Omental fat pad (tissue), 4 donors: ENCODE data around the gene TRPM3. TPM values are rescaled to one million over a fixed set of nuclear protein-coding genes. Genes with fewer than 3 reads are reported as not detected.

ENCODE experiments used
- ATAC-seq: fragments of 150-250 bp; one replicate; pipeline ENCODE4 v1.9.1; 2016; ENCODE audit warnings: mild to moderate bottlenecking, moderate library complexity; ENCODE audit not compliant: low FRiP score
- DNase-seq: peaks from one replicate; pipeline ENCODE4 v3.0.0-alpha.2; 2019; ENCODE audit warnings: low spot score
- CTCF ChIP-seq, 3 donors: fragments of 450-650 bp; IDR thresholded peaks; one replicate each; pipeline ENCODE4 v1.5.1; 2016 to 2017; ENCODE audit warnings: antibody characterized with exemption in 3 of 3, mild to moderate bottlenecking in 3 of 3, moderate library complexity in 2 of 3
- total RNA-seq, 4 donors: library from RNA; depleted of rRNA; stranded (reverse); fragments of >200 nt; gene quantifications; one replicate each; pipeline ENCODE4 v1.1.0, GENCODE V29; 2016

Gene TRPM3
- total RNA-seq, 4 donors from 2014 or later, result 0.60 to 9.3 (median 1.5) TPM

- DNase-seq, result no peak
- ATAC-seq, result no peak
- no peak for TF ChIP-seq CTCF (IDR thresholded peaks at IDR 0.05)
Observed at GRCh38 chr9:70682298-70682697, 439.1 kb downstream of the TRPM3 start.

GRCh38 chr9:70679845-70680244, 441.6 kb downstream of the TRPM3 start:
- DNase-seq, result no peak
- TF ChIP-seq CTCF (IDR thresholded peaks at IDR 0.05), result no peak
- peak; percentile 58 for ATAC-seq

- no peak for TF ChIP-seq CTCF (IDR thresholded peaks at IDR 0.05)
- ATAC-seq (no peak), DNase-seq (no peak)
Observed at GRCh38 chr9:70678153-70678552, 443.3 kb downstream of the TRPM3 start.

- DNase-seq, result no peak
- no peak for ATAC-seq
- TF ChIP-seq CTCF (IDR thresholded peaks at IDR 0.05), result no peak
Observed at GRCh38 chr9:70677055-70677735, 444.2 kb downstream of the TRPM3 start.

GRCh38 chr9:70675868-70676370, 445.5 kb downstream of the TRPM3 start:
- no peak for ATAC-seq
- DNase-seq, result no peak
- no peak for TF ChIP-seq CTCF (IDR thresholded peaks at IDR 0.05)

- DNase-seq (no peak), ATAC-seq (no peak)
- no peak for TF ChIP-seq CTCF (IDR thresholded peaks at IDR 0.05)
Observed at GRCh38 chr9:70673844-70674243, 447.6 kb downstream of the TRPM3 start.

- ATAC-seq (peak; percentile 63), DNase-seq (no peak)
- no peak for TF ChIP-seq CTCF (IDR thresholded peaks at IDR 0.05)
Observed at GRCh38 chr9:70672161-70672649, 449.2 kb downstream of the TRPM3 start.
